Mucosa of descending colon (tissue), 3 donors: ENCODE data around the gene EHMT1. TPM values are rescaled to one million over a fixed set of nuclear protein-coding genes. Genes with fewer than 3 reads are reported as not detected.

Experiments used
- ATAC-seq: fragments of 200-7000 bp; cut with Tn5 transposase; one replicate; pipeline ENCODE4 v1.9.1; 2020; ENCODE audit warnings: mild to moderate bottlenecking, moderate library complexity
- DNase-seq, 3 donors: peaks; one replicate each; pipeline ENCODE4 v3.0.0-alpha.2; 2020
- H3K36me3 ChIP-seq: fragments of 200-600 bp; one replicate; pipeline ENCODE4 v1.8.0; 2021; ENCODE audit warnings: low read depth, mild to moderate bottlenecking
- H3K4me1 ChIP-seq: fragments of 200-600 bp; one replicate; pipeline ENCODE4 v1.8.0; 2021; ENCODE audit warnings: low read depth, mild to moderate bottlenecking
- H3K4me3 ChIP-seq: fragments of 200-600 bp; one replicate; pipeline ENCODE4 v1.8.0; 2021; ENCODE audit warnings: mild to moderate bottlenecking
- H3K9me3 ChIP-seq: fragments of 200-600 bp; one replicate; pipeline ENCODE4 v1.8.0; 2021; ENCODE audit warnings: mild to moderate bottlenecking
- intact Hi-C, 2 donors: fragments of 100-400 bp; cut with DNase I in 1 of 2; cut with micrococcal nuclease in 1 of 2; formaldehyde crosslinking; loops; one replicate each; pipeline versions ENCODE4 v1.11.0 to v1.11.1; 2022; cut with DNase I, micrococcal nuclease
- total RNA-seq, 3 donors: library from RNA; stranded (reverse); fragmentation: NEBNext Ultra II Directional in 2 of 3; extraction: Animal tissue kit (Norgen Biotek cat#: 25700) in 2 of 3; gene quantifications; one replicate each; pipeline versions ENCODE4 v1.2.1 to v1.2.4, GENCODE V29; 2021 to 2023
- TF ChIP-seq, protein P1 (sequence below): fragments of 200-600 bp; IDR thresholded peaks from one replicate; pipeline ENCODE4 v1.8.0; 2022; ENCODE audit warnings: antibody characterized with exemption, mild to moderate bottlenecking
- donor health status: DM: no; HTN: no; CAD: no; lungs with moderate emphysema.
- donor health status: DM: no; HTN: no; CAD: no.
- donor health status: DM: no; HTN: yes; CAD: no.

Gene EHMT1
- total RNA-seq, 3 donors from 2014 or later, result 78.4 to 90.8 (median 83.3) TPM

- ATAC-seq (peak; percentile 85), DNase-seq (peak in 2 of 3 donors; percentile 30 to 62)
- H3K9me3 ChIP-seq, result no peaks in the 10 kb centered on the region
- intact Hi-C loops, result no loop called here
- no peak overlapping the region for H3K4me3 ChIP-seq
- H3K4me1 ChIP-seq, result peaks cover 27% of the 10 kb centered on the region
- TF ChIP-seq, protein P1, sequence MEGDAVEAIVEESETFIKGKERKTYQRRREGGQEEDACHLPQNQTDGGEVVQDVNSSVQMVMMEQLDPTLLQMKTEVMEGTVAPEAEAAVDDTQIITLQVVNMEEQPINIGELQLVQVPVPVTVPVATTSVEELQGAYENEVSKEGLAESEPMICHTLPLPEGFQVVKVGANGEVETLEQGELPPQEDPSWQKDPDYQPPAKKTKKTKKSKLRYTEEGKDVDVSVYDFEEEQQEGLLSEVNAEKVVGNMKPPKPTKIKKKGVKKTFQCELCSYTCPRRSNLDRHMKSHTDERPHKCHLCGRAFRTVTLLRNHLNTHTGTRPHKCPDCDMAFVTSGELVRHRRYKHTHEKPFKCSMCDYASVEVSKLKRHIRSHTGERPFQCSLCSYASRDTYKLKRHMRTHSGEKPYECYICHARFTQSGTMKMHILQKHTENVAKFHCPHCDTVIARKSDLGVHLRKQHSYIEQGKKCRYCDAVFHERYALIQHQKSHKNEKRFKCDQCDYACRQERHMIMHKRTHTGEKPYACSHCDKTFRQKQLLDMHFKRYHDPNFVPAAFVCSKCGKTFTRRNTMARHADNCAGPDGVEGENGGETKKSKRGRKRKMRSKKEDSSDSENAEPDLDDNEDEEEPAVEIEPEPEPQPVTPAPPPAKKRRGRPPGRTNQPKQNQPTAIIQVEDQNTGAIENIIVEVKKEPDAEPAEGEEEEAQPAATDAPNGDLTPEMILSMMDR, result no peak
- H3K36me3 ChIP-seq, result no peaks in the 10 kb centered on the region
Measured at GRCh38 chr9:137664676-137665075, 45.9 kb downstream of the EHMT1 start.

- TF ChIP-seq, protein P1, result no peak
- intact Hi-C loops, result no loop called here
- Histone ChIP-seq H3K4me1 (peaks cover 31% of the 10 kb centered on the region), H3K36me3 (no peaks in the 10 kb centered on the region), H3K9me3 (no peaks in the 10 kb centered on the region), H3K4me3 (no peak overlapping the region)
- DNase-seq (no peak), ATAC-seq (no peak)
Measured at GRCh38 chr9:137665226-137665625, 46.4 kb downstream of the EHMT1 start.

- Histone ChIP-seq H3K4me3 (no peak overlapping the region), H3K36me3 (no peaks in the 10 kb centered on the region), H3K4me1 (peaks cover 32% of the 10 kb centered on the region), H3K9me3 (no peaks in the 10 kb centered on the region)
- TF ChIP-seq, protein P1, result no peak
- intact Hi-C loops, result no loop called here
- ATAC-seq, result no peak
- DNase-seq, result peak in 1 of 3 donors; percentile 38
Measured at GRCh38 chr9:137665697-137666512, 47.1 kb downstream of the EHMT1 start.

DNA sequence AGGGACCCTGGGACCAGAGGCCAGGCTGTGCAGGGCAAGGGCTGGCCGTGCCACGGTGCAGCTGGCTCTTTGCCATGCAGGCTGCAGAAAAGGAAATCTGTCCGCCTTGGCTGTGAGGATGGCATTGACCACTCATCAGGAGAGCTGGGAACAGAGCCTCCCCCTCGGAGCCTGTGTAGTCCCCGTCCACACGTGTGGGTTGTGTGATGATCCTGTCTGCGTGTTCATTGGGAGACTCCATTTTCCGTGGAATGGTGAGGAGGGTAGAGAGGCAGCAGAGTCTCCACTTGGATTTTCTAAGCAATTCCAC is 47.7 kb downstream of the EHMT1 start:
- Histone ChIP-seq H3K9me3 (no peaks in the 10 kb centered on the region), H3K4me1 (peaks cover 32% of the 10 kb centered on the region), H3K36me3 (no peaks in the 10 kb centered on the region), H3K4me3 (no peak overlapping the region)
- no peak for ATAC-seq
- DNase-seq, result no peak
- intact Hi-C loops, result no loop called here
- TF ChIP-seq, protein P1, result no peak

- intact Hi-C loops, result no loop called here
- Histone ChIP-seq H3K36me3 (no peaks in the 10 kb centered on the region), H3K9me3 (no peaks in the 10 kb centered on the region), H3K4me3 (no peak overlapping the region), H3K4me1 (peaks cover 32% of the 10 kb centered on the region)
- no peak for DNase-seq
- TF ChIP-seq, protein P1, result no peak
- ATAC-seq, result no peak
Measured at GRCh38 chr9:137666955-137667670, 48.3 kb downstream of the EHMT1 start.
